Anterior cingulate cortex (tissue), 58 donors: ENCODE results near the gene MYH16.
"Not testable (repeated sequence)": the region's sequence is repeated elsewhere in the genome, so short reads cannot be mapped to it uniquely, and the experiment has no call there.

ENCODE experiments used
- DNase-seq, 58 donors: peaks; one replicate each; lab custom pipeline; 2025; lab: John Stamatoyannopoulos, UW

Gene MYH16

DNA sequence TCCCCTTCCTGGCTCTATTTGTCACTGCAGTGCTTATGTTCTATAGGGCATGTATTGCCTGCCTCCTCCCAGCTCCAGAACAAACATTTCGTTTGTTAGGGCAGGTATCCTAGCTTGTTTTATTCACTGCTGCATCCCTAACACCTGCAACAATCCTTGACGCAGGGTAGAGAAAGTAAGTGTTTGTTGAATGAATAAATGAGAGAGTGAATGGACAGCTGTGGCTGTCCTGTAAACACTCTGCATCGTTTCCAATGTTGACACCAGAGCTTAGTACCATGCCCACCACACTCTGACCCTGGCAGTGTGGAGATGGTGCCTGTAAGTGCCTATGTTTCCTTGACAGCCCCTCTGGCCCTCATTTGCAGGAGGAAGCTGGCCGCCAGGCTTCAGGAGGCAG lies 21.0 kb downstream of the MYH16 start:
- no peak for DNase-seq

GRCh38 chr7:99296471-99296870 lies 23.8 kb downstream of the MYH16 start:
- DNase-seq = no peak

DNA sequence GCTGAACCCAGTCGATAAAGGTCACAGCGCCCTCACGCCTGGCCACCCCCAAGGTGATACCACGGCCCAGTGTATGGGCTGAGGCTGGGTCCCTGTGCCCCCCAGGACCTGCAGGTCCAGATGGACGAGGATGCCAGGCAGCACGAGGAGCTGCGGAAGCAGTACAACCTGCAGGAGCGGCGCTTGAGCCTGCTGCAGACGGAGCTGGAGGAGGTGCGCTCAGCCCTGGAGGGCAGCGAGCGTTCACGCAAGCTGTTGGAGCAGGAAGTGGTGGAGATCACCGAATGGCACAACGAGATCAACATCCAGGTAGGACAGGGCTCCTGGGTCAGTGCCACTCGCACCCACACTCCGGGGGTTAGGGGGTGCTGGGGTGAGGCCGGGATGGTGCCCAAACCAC lies 28.9 kb downstream of the MYH16 start:
- DNase-seq = no peak

GRCh38 chr7:99305473-99306260 lies 33.0 kb downstream of the MYH16 start:
- peak in 1 of 58 donors; percentile 2 for DNase-seq

DNA sequence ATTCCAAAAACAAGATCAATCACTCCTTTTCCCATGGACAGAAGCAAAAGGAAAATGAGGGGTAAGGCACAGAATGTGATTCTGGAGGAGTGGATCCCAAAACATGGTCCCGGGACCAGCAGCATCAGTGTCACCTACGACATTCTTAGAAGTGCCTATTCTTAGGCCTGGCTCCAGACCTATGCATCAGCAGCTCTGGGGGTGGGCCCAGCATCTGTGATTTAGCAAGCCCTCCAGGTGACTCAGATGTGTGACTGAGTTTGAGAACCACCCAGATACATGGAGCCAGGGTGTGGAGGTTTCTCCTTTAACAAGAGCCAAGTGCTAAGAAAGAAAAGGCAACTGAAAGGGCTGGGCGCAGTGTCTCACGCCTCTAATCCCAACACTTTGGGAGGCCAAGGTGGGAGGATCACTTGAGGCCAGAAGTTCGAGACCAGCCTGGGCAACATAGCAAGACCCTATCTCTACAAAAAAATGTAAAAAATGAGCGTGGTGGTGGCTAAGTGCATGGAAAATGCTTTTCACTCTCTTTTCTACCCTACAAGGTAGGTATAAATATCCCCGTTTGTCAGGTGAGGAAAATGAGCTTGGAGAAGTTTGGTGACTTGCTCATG lies 35.9 kb downstream of the MYH16 start:
- DNase-seq = peak in 10 of 58 donors; percentile 2 to 35 (median 8)

GRCh38 chr7:99309111-99309510 lies 36.5 kb downstream of the MYH16 start:
- DNase-seq = no peak

DNA sequence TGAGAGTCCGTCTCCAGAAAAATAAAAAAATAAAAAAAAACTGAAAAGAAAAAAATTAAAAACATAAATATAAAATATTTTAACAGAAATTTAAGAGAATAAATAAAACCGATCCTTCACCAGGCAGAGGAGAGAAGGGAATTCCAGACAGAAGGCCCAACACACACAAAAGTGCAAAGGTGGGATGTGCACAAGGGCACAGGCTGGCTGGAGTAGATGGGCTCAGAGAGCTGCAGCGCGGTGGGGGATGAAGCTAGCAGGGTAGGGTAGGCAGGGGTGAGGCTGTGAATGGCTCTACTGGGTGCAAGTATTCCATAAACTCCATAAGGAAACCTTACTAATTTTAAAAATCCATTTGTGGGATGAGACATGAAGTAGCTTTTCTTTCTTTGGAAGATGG lies 37.4 kb downstream of the MYH16 start:
- no peak for DNase-seq

DNA sequence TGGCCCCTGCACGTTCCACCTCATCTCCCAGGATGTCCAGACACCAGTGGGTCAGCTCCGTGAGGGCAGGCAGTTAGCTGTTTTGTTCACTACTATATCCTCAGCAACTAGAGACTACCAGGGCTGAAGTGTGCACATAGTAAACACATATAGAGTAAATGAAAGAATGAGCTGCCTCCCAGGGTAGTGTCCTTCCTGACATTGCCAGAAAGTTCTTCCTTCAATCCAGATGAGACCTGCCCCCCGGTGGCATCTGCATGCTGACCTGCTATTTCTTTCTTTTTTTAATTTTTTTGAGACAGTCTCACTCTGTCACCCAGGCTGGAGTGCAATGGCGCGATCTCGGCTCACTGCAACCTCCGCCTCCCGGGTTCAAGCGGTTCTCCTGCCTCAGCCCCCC lies 39.1 kb downstream of the MYH16 start:
- DNase-seq = no peak

GRCh38 chr7:99312316-99313203 lies 39.9 kb downstream of the MYH16 start:
- peak in 50 of 58 donors; percentile 4 to 84 (median 35) for DNase-seq

DNA sequence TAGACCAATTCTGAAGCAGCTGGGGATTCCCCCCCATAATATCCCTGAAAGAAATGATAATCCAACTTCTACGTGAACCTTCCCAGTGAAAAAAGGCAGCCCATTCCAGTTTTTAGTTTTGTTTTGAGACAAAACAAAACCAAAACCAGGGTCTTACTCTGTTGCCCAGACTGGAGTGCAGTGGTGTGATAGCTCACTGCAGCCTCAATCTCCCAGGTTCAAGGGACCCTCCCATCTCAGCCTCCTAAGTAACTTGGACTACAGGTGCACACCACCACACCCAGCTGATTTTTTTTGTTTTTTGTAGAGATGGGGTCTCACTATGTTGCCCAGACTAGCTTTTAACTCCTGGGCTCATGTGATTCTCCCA lies 40.5 kb downstream of the MYH16 start:
- no peak for DNase-seq

- peak in 1 of 58 donors; percentile 22 for DNase-seq
Observed at GRCh38 chr7:99314504-99314903, 41.9 kb downstream of the MYH16 start.

- no peak for DNase-seq
Observed at GRCh38 chr7:99320371-99320770, 47.7 kb downstream of the MYH16 start.

GRCh38 chr7:99322659-99323058 lies 50.0 kb downstream of the MYH16 start:
- DNase-seq = not testable (repeated sequence)

GRCh38 chr7:99324559-99324958 lies 51.9 kb downstream of the MYH16 start:
- DNase-seq = no peak

- no peak for DNase-seq
Observed at GRCh38 chr7:99325001-99325493, 52.4 kb downstream of the MYH16 start.

DNA sequence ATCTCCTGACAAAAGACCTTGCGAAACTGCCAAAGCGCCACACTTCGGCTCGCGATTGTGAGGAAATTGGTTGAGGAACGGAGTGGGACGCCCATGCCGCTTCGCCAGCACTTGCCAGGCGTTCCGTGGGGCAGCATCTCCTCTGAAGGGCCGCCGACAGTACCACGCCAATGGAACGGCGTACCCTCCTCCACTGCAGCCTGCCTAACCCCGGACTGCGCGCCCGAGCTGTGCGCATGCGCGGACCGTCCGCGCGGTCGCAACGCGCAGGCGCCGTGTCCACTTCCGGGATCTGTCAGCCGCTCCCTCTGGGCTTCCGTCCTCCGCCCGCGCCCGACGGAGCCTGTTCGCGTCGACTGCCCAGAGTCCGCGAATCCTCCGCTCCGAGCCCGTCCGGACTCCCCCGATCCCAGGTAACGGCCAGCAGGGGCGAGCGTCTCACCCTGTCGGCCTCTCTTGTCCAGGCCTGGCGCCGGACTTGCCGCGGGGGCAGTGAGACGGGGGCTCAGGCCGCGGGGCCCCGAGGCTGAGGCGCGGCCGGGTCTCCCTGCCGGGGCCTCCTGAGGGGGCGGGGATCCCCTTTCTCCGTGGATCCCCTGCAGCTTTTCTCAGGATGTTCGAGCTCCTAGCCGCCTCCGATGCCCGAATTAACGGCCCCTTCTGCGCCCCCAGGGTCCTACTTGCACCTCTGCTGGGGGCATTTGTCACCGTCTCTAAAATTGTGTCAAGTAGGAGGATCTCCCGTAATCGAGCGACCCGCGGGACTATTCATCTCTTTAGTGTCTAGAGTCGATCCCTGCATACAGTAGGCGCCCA lies 53.2 kb downstream of the MYH16 start, which contains the start of gene ARPC1A:
Gene ARPC1A, plus strand, starts transcription at position 307 of the 816 bp plus-strand sequence. CDS start 7,456 bp downstream, outside the sequence.
- peak in 57 of 58 donors; percentile 43 to 93 (median 80) for DNase-seq

DNA sequence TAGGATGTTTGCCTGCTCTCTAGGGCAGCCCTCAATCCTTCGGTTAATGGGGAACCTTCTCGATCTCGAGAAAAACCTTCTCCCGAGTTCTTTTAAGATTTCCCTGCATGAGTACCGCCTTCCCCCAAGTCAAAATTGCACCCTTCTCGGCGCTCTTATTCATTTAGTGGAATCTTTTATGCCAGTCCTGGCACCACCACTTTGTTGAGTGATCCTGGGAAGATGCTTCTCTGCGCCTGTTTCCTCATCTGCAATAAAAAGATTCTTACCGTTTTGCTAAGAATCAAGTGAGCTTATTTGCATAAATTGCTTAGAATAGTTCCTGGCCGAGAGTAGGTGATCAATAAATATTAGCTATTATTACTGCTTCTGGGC lies 53.8 kb downstream of the MYH16 start:
- DNase-seq = no peak

DNA sequence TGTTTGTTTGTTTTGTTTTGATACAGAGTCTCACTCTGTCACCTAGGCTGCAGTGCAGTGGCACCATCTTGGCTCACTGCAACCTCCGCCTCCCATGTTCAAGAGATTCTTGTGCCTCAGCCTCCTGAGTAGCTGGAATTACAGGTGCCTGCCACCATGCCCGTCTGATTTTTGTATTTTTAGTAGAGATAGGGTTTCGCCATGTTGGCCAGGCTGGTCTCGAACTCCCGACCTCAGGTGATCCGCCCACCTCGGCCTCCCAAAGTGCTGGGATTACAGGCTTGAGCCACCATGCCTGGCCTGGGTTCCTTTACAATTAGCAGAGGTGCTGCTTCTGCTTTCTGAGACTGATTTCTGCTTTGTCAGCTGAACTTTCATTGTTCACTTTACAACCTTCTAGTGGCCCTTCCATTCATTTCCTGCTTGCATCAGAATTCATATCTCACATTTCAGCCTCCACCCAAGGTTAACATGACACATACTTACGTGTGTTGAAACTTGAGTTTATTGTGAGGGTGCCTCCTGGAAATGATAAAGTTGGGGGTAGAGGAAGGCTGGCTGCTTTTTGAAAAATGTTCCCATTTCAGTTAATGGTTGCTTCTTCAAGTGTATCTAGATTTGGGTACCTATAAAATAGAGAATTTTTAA lies 57.8 kb downstream of the MYH16 start:
- not testable (repeated sequence) for DNase-seq

GRCh38 chr7:99331002-99331401 lies 58.4 kb downstream of the MYH16 start:
- no peak for DNase-seq
